Epithelial cell of esophagus (primary cell): ENCODE data around the gene DOCK4.

Source experiments
- DNase-seq: peaks from one replicate; pipeline ENCODE4 v3.0.0; 2010; ENCODE audit warnings: low read depth
- H3K4me3 ChIP-seq: 2 replicates; pipeline ENCODE4 v1.5.1; 2011; ENCODE audit warnings: mild to moderate bottlenecking, low read length, control low read depth
- TF ChIP-seq, protein P1 (sequence below): IDR thresholded peaks from 2 replicates; pipeline ENCODE4 v1.5.1; 2011; ENCODE audit warnings: low read depth, mild to moderate bottlenecking, low read length, control low read depth, inconsistent platforms; ENCODE audit not compliant: insufficient read depth; ENCODE audit errors: missing control alignments

Gene DOCK4

DNA sequence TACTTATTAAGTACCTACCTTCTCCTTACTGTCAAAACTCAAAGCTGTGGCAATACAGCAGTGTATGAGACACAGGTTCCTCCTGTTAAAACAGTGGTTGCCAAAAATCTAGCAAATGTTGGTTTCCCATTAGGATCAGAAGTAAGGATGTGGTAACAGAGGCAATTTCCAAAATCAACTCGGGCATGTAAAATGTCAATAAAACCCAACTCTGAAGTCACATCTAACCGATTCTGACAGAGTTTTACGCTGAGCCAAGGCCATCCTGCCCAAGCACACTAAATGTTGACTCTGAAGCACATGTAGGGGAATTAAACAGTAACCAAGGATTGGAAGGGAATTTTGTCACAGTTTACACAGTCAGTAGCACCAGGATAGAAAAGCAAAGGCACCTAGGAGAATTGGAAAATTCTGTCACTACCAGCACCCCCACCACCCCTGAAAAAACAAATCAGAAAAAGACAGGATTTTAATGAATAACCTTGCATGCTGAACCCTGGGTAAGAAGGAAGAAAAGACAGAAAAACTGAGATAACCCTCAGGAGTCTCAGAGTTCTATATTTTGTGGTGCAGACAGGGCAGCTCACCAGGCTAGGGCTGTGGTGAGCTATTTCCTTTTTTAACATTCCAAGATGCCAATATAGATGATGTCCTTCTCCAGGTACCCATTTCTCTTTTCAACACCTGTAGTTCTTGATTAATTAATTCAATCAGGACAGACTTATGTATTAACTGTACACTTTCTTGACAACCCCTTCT lies 119.5 kb downstream of the DOCK4 start:
- DNase-seq: no peak
- TF ChIP-seq, protein P1, sequence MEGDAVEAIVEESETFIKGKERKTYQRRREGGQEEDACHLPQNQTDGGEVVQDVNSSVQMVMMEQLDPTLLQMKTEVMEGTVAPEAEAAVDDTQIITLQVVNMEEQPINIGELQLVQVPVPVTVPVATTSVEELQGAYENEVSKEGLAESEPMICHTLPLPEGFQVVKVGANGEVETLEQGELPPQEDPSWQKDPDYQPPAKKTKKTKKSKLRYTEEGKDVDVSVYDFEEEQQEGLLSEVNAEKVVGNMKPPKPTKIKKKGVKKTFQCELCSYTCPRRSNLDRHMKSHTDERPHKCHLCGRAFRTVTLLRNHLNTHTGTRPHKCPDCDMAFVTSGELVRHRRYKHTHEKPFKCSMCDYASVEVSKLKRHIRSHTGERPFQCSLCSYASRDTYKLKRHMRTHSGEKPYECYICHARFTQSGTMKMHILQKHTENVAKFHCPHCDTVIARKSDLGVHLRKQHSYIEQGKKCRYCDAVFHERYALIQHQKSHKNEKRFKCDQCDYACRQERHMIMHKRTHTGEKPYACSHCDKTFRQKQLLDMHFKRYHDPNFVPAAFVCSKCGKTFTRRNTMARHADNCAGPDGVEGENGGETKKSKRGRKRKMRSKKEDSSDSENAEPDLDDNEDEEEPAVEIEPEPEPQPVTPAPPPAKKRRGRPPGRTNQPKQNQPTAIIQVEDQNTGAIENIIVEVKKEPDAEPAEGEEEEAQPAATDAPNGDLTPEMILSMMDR: no peak
- H3K4me3 ChIP-seq: no peak overlapping the region

DNA sequence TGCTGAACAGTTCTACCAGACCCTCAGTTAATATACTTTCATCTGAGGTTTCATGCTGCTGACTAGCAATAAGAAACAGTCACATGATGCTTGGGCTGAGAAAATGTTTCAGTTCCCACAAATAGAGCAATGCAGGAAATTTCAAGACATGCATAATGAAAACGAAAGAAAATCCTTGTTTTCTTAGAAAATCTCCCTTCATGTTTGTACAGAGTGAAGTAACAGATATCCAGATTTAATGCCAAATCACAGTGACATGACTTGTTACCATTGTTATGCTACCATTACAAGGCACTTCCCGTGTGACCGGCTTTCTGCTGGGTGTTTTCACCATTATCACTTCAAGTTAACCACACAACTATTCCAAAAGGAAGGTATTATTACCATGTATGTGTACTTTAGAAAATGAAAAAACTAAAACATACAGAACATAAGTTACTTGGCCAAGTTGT lies 121.7 kb downstream of the DOCK4 start:
- H3K4me3 ChIP-seq: no peak overlapping the region
- TF ChIP-seq, protein P1: no peak
- DNase-seq: peak; percentile 19

DNA sequence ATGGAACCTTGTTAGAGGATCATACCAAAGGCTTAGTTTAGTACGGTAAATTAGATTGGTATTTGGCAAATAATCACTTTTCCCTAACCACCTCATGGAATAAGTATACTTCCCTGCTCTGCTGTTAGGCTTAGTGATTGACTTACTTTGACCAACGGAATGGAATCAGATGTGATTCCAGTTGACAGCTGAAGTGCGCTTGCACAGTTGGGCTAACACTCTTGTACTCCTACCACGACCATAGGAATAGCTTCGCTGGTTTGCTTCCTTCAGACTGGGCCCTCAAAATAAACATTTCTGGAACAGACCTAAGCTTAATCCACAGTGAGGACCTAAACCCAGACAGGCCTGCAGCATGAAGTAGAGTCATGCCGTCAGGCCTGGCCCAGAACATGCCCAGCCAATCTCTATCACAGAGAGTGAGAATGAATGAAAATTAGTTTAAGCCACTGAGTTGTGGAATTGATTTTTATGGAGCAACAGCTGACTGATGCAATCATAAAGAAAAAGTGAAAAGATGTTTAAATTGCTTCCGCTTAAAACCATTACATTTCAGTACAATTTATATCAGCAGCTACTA lies 122.3 kb downstream of the DOCK4 start:
- DNase-seq: no peak
- H3K4me3 ChIP-seq: no peak overlapping the region
- TF ChIP-seq, protein P1: no peak

DNA sequence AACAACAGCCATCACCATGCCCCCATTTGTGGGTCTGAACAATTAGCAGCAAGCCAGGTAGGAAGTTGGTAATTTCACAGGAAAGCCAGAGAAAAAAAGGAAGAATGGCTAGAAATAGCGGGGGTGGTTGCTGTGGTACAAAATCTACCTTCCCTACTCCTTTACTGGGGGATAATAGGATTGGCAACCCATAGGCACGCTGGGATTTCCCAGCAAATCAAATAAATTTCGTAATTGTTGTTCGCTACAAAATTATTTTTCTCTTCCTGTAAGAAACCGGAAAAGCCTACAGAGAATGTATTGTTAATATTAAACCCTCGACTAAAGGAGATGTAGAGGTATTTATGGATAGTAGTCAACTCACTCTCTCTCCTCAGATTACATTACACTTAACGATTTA lies 123.9 kb downstream of the DOCK4 start:
- no peak for DNase-seq
- TF ChIP-seq, protein P1: no peak
- H3K4me3 ChIP-seq: no peak overlapping the region

DNA sequence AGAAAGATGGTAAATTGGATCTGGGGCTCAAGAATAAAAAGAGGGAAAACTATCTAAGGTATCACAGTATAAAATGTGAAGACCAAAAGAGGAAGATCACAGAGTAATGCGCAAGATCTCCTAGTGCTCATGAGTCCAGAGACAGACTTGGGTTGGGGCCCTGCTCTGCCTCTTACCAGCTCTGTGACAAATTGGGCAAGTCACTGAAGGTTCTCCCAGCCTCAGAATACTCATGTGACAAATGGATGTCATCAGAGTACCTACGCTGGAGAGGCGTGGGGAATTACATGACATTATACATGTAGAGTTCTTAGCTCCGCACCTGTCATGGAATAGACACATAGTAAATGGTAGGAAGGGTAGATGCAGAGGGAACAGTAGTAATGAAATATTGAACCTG lies 124.4 kb downstream of the DOCK4 start:
- TF ChIP-seq, protein P1: no peak
- DNase-seq: no peak
- H3K4me3 ChIP-seq: no peak overlapping the region

DNA sequence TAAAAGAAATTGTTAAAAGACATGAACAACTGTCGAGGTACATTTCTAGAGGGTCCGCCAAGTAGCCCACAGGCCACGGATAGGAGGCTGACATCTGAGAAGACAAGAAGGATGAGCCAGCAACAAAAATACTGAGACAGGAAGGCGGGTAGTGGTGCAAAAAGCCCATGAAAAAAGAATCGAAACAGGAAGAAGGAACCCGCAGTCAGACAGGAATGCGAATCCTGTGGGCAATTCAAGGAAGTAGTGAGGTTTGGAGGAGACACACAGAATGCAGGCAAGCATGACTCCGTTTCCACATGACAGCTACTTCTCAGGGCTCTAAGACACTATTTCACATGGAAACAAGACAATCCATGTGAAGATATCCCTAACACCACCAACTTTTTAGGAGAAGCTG lies 125.2 kb downstream of the DOCK4 start:
- TF ChIP-seq, protein P1: no peak

More for the DNA sequence above, 125.2 kb downstream of the DOCK4 start:
- H3K4me3 ChIP-seq: no peak overlapping the region
- peak; percentile 66 for DNase-seq
